H9 (cell line): ENCODE measurements around the gene GORASP1. TPM values are rescaled to one million over a fixed set of nuclear protein-coding genes. Genes with fewer than 3 reads are reported as not detected.

Experiments
- DNase-seq: peaks from one replicate; pipeline ENCODE4 v3.0.0-alpha.2; 2017
- H2AFZ ChIP-seq: one replicate; pipeline ENCODE4 v1.6.1; 2013; ENCODE audit warnings: mild to moderate bottlenecking, low read length, control low read depth, moderate library complexity
- H2AK5ac ChIP-seq: 2 replicates; pipeline ENCODE4 v1.6.1; 2013; ENCODE audit warnings: low read length, control low read depth, mixed read lengths; ENCODE audit not compliant: insufficient read length
- H2BK120ac ChIP-seq: one replicate; pipeline ENCODE4 v1.6.1; 2013; ENCODE audit warnings: low read depth, mild to moderate bottlenecking, low read length, control low read depth, inconsistent platforms; ENCODE audit not compliant: poor library complexity, severe bottlenecking
- H2BK12ac ChIP-seq: 2 replicates; pipeline ENCODE4 v1.6.1; 2013; ENCODE audit warnings: low read length, control low read depth, mixed read lengths, low read depth; ENCODE audit not compliant: insufficient read length
- H2BK15ac ChIP-seq: 2 replicates; pipeline ENCODE4 v1.6.1; 2013; ENCODE audit warnings: low read depth, low read length, control low read depth
- H2BK20ac ChIP-seq: one replicate; pipeline ENCODE4 v1.6.1; 2013; ENCODE audit warnings: low read depth, mild to moderate bottlenecking, low read length, control low read depth, inconsistent platforms; ENCODE audit not compliant: poor library complexity, severe bottlenecking
- H2BK5ac ChIP-seq: 2 replicates; pipeline ENCODE4 v1.6.1; 2013; ENCODE audit warnings: low read length, control low read depth, mixed read lengths; ENCODE audit not compliant: insufficient read length
- H3K14ac ChIP-seq: 2 replicates; pipeline ENCODE4 v1.6.1; 2013; ENCODE audit warnings: low read length, control low read depth; ENCODE audit not compliant: insufficient read depth
- H3K18ac ChIP-seq: 2 replicates; pipeline ENCODE4 v1.6.1; 2013; ENCODE audit warnings: low read depth, mild to moderate bottlenecking, mixed read lengths, low read length, control low read depth; ENCODE audit not compliant: insufficient read length
- H3K23ac ChIP-seq: 2 replicates; pipeline ENCODE4 v1.6.1; 2013; ENCODE audit warnings: low read length, control low read depth, mixed read lengths, low read depth; ENCODE audit not compliant: insufficient read length
- H3K23me2 ChIP-seq: 2 replicates; pipeline ENCODE4 v1.6.1; 2013; ENCODE audit warnings: low read depth, mild to moderate bottlenecking, mixed read lengths, low read length, control low read depth; ENCODE audit not compliant: insufficient read length, poor library complexity, severe bottlenecking
- H3K27ac ChIP-seq: 2 replicates; pipeline ENCODE4 v1.5.1; 2013; ENCODE audit warnings: low read length, control low read depth, mixed read lengths, low read depth; ENCODE audit not compliant: insufficient read length
- H3K27me3 ChIP-seq: 2 replicates; pipeline ENCODE4 v1.6.1; 2013; ENCODE audit warnings: low read length, control low read depth, inconsistent platforms; ENCODE audit not compliant: insufficient read depth
- H3K4ac ChIP-seq: 2 replicates; pipeline ENCODE4 v1.6.1; 2013; ENCODE audit warnings: low read depth, mild to moderate bottlenecking, control low read depth, inconsistent platforms, low read length, moderate library complexity
- H3K4me1 ChIP-seq: 2 replicates; pipeline ENCODE4 v1.6.1; 2013; ENCODE audit warnings: low read length, control low read depth, inconsistent platforms; ENCODE audit not compliant: insufficient read depth
- H3K4me2 ChIP-seq: 2 replicates; pipeline ENCODE4 v1.6.1; 2013; ENCODE audit warnings: low read length, control low read depth, mixed read lengths; ENCODE audit not compliant: insufficient read length, insufficient read depth
- H3K56ac ChIP-seq: 2 replicates; pipeline ENCODE4 v1.6.1; 2013; ENCODE audit warnings: low read depth, mild to moderate bottlenecking, mixed read lengths, low read length, control low read depth; ENCODE audit not compliant: insufficient read length
- H3K79me1 ChIP-seq: 2 replicates; pipeline ENCODE4 v1.6.1; 2013; ENCODE audit warnings: low read depth, mild to moderate bottlenecking, moderate library complexity, low read length, control low read depth, inconsistent platforms; ENCODE audit not compliant: insufficient read depth, poor library complexity, severe bottlenecking
- H3K79me2 ChIP-seq: 2 replicates; pipeline ENCODE4 v1.6.1; 2013; ENCODE audit warnings: low read length, control low read depth, inconsistent platforms; ENCODE audit not compliant: insufficient read depth
- H3K9ac ChIP-seq: 2 replicates; pipeline ENCODE4 v1.6.1; 2013; ENCODE audit warnings: low read length, control low read depth, mixed read lengths; ENCODE audit not compliant: insufficient read length; ENCODE audit errors: extremely low read depth
- H3K9me3 ChIP-seq: one replicate; pipeline ENCODE4 v1.6.1; 2013; ENCODE audit warnings: low read depth, low read length, inconsistent platforms; ENCODE audit not compliant: control insufficient read depth
- H3T11ph ChIP-seq: one replicate; pipeline ENCODE4 v1.6.1; 2013; ENCODE audit warnings: mild to moderate bottlenecking, low read length, control low read depth, inconsistent platforms
- H4K20me1 ChIP-seq: one replicate; pipeline ENCODE4 v1.6.1; 2013; ENCODE audit not compliant: control insufficient read depth, insufficient read length, insufficient read depth
- H4K5ac ChIP-seq: 2 replicates; pipeline ENCODE4 v1.6.1; 2013; ENCODE audit warnings: low read depth, mild to moderate bottlenecking, mixed read lengths, low read length, control low read depth; ENCODE audit not compliant: insufficient read length
- H4K8ac ChIP-seq: replicated peaks from 2 replicates; pipeline ENCODE4 v1.6.1; 2013; ENCODE audit warnings: low read length, control low read depth, mixed read lengths, low read depth; ENCODE audit not compliant: insufficient read length
- H4K91ac ChIP-seq: 2 replicates; pipeline ENCODE4 v1.6.1; 2013; ENCODE audit warnings: low read depth, mild to moderate bottlenecking, moderate library complexity, mixed read lengths, low read length, control low read depth; ENCODE audit not compliant: insufficient read length
- H3K27ac Mint-ChIP-seq, 3 experiments: 2 replicates in 2 of 3; 3 replicates in 1 of 3; pipeline ENCODE4 v1.8.0; 2020 to 2021; ENCODE audit warnings: mixed read lengths in 3 of 3, mild to moderate bottlenecking in 1 of 3, moderate library complexity in 1 of 3
- H3K27me3 Mint-ChIP-seq: 2 replicates; pipeline ENCODE4 v1.8.0; 2021; ENCODE audit warnings: low read depth, mild to moderate bottlenecking, moderate library complexity, mixed read lengths
- H3K36me3 Mint-ChIP-seq, 3 experiments: 2 replicates in 2 of 3; 3 replicates in 1 of 3; pipeline ENCODE4 v1.8.0; 2020 to 2021; ENCODE audit warnings: low read depth in 3 of 3, mixed read lengths in 3 of 3; ENCODE audit not compliant: insufficient read depth in 1 of 3
- H3K4me1 Mint-ChIP-seq, 2 experiments: 2 replicates each; pipeline ENCODE4 v1.8.0; 2020; ENCODE audit warnings: mixed read lengths in 2 of 2
- H3K4me3 Mint-ChIP-seq, 2 experiments: 2 replicates in 1 of 2; 3 replicates in 1 of 2; pipeline ENCODE4 v1.8.0; 2020 to 2021; ENCODE audit warnings: mild to moderate bottlenecking in 2 of 2, mixed read lengths in 2 of 2, moderate library complexity in 1 of 2
- H3K9me3 Mint-ChIP-seq, 2 experiments: 2 replicates in 1 of 2; 3 replicates in 1 of 2; pipeline ENCODE4 v1.8.0; 2020; ENCODE audit warnings: mild to moderate bottlenecking in 2 of 2, mixed read lengths in 2 of 2, moderate library complexity in 1 of 2
- WGBS: extraction: QIAGEN DNeasy Blood & Tissue Kit; methylation state at CpG from one replicate; pipeline ENCODE4 v1.1.7; 2013; ENCODE audit warnings: missing lambda C conversion rate, low lambda C conversion rate, mixed read lengths; ENCODE audit not compliant: insufficient read length; ENCODE audit errors: extremely low coverage; 5-methylcytosine and 5-hydroxymethylcytosine counted together
- total RNA-seq: library from RNA; stranded (reverse); gene quantifications from 2 replicates; pipeline ENCODE4 v1.2.1, GENCODE V29; 2021
- TF ChIP-seq, protein P1 (sequence below): fragments of 200-600 bp; sonication (generic); conservative IDR thresholded peaks from 3 replicates; pipeline ENCODE4 v1.8.0; 2021; ENCODE audit warnings: antibody characterized with exemption, mild to moderate bottlenecking

Gene GORASP1
- total RNA-seq, 1 experiment from 2014 or later, result 37.4 TPM

DNA sequence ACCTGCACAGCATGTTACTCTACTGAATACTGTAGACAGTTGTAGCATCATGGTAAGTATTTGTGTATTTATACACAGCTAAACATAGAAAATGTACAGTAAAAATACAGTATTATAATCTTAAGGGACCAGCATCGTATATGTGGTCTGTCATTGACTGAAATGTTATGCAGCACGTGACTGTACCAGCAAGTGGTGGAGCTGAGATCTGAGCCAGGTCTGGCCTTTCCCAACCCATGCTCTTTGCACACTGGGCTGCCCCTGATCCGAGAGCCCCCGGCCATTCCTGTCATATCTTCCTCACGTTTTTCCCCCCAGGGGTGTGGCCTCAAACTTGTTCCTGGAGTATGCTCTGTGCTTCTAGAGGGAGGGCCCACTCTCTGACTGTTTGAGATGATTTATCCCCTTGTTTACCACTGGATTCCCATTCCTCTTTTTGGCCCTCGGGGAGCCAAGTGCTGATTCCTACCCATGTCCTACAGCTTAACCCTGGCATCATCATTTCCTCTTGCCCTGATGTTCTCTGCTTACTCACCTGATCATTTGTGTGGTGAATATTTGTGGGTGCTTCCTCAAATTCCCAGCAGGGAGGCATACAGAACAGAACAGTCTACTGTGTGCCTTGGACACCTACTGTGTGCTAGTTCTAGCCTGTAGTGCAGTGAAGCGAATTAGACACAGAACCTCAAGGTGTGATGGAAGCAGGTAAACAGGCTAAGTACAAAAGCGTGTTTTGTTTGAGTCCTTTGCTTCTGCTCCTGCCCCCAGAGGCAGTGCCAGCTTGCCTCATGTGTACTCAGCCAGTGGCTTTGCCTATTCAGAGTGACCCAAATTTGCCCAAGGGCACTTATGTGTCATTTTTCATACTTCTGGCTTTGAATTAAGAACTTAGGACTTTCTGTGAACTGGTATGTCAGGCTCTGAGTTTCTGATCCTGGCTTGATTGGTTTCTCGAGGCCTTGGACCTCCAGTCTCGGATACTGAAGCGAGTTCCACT is 25.0 kb upstream of the GORASP1 start:
- Mint-ChIP-seq H3K4me1 (peaks cover 3 to 7% of the 10 kb centered on the region in 2 experiments; a peak in 3 of 4 replicates), H3K27ac (no peak overlapping the region), H3K36me3 (no peaks in the 10 kb centered on the region), H3K9me3 (no peaks in the 10 kb centered on the region), H3K27me3 (no peaks in the 10 kb centered on the region), H3K4me3 (no peak overlapping the region)
- Histone ChIP-seq H4K5ac (no peak overlapping the region), H2BK12ac (no peak overlapping the region), H3K4ac (no peak overlapping the region), H3K4me1 (no peaks in the 10 kb centered on the region), H3K18ac (no peak overlapping the region), H3K56ac (no peak overlapping the region), H2BK5ac (no peak overlapping the region), H4K91ac (no peak overlapping the region), H2BK15ac (no peak overlapping the region), H3K4me2 (no peak overlapping the region), H2AFZ (no peak overlapping the region), H3K23ac (no peak overlapping the region), H3K79me1 (no peaks in the 10 kb centered on the region), H2AK5ac (no peak overlapping the region), H3K14ac (no peak overlapping the region), H2BK120ac (no peak overlapping the region), H3K27ac (no peak overlapping the region), H3K23me2 (no peaks in the 10 kb centered on the region), H3T11ph (no peak overlapping the region), H3K79me2 (no peaks in the 10 kb centered on the region), H4K8ac (no peak overlapping the region), H3K9ac (no peak overlapping the region), H4K20me1 (no peaks in the 10 kb centered on the region), H2BK20ac (no peak overlapping the region), H3K27me3 (no peaks in the 10 kb centered on the region), H3K9me3 (no peaks in the 10 kb centered on the region)
- no peak for DNase-seq
- TF ChIP-seq, protein P1, sequence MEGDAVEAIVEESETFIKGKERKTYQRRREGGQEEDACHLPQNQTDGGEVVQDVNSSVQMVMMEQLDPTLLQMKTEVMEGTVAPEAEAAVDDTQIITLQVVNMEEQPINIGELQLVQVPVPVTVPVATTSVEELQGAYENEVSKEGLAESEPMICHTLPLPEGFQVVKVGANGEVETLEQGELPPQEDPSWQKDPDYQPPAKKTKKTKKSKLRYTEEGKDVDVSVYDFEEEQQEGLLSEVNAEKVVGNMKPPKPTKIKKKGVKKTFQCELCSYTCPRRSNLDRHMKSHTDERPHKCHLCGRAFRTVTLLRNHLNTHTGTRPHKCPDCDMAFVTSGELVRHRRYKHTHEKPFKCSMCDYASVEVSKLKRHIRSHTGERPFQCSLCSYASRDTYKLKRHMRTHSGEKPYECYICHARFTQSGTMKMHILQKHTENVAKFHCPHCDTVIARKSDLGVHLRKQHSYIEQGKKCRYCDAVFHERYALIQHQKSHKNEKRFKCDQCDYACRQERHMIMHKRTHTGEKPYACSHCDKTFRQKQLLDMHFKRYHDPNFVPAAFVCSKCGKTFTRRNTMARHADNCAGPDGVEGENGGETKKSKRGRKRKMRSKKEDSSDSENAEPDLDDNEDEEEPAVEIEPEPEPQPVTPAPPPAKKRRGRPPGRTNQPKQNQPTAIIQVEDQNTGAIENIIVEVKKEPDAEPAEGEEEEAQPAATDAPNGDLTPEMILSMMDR, result no peak
- WGBS, result no CpG with 5 or more reads among the region's 11 CpGs
